ENCODE results near the gene MTRFR. TPM values are rescaled to one million over a fixed set of nuclear protein-coding genes. Genes with fewer than 3 reads are reported as not detected.
A peak's percentile ranks its signal among the peaks of the same experiment; 100 is the strongest.
"Not testable (repeated sequence)": the region's sequence is repeated elsewhere in the genome, so short reads cannot be mapped to it uniquely, and the experiment has no call there.

MTRFR gene
- 10.3 TPM for total RNA-seq

DNA sequence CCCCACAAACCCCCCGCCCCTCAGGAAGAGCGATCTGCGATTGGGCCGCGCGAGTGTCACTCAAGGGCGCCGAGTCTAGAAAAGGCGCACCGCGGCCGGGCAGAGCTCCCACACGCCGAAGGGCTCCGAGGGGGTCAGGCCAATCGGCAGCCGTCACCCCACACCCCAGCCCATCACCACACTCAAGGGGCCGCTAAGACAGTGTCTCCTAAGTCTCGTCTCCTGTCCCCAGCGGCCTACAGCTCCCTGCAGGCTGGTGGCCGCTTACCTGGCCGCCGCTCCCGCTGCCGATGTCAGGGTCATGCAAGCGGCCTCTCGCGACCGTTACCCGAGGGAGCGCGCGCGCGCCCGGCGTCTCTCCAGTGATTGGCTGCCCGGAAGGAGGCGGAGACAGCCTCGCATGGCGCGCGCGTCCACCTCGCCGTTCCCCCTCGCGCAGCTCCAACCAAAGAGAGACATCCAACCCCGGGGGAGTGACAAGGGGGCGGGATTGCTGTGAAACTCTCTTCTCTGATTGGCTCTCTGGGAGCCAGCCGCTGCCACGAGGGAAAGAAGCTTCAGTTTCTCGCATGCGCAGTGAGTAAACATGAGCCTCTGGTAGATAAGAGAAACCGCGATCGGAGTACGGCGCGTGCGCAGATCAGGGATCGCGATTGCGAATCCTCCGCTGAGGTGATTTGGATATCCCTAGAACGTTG lies at the start of gene MTRFR, which contains the start of gene MPHOSPH9:
TSS of gene MTRFR (plus strand) at position 630 of the 698 bp plus-strand sequence. CDS start 20,239 bp downstream, outside the sequence.
TSS of gene MPHOSPH9 (minus strand) at position 335 of the 698 bp plus-strand sequence. CDS start 2,777 bp downstream, outside the sequence.
- intact Hi-C loops (cut with DNase I), result no loop called here
- ATAC-seq, result peak; percentile 99
- peak; percentile 98 for DNase-seq (ENCODE audit: low spot score)

DNA sequence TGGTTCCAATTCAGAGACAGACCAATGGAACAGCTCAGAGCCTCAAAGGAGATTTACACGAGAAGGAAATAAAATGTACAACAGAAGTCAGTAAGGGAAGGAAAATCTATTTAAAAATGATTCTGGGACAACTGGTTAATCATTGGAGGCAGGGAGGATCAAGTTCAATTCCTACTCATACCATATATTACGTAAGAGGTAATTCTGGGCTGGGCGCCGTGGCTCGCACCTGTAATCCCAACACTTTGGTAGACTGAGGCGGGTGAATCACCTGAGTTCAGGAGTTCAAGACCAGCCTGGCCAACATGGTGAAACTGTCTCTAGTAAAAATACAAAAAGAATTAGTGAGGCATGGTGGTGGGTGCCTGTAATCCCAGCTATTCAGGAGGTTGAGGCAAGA lies 45.6 kb upstream of the MTRFR start:
- no peak for DNase-seq (ENCODE audit: low spot score)
- intact Hi-C loops (cut with DNase I), result no loop called here
- no peak for ATAC-seq

DNA sequence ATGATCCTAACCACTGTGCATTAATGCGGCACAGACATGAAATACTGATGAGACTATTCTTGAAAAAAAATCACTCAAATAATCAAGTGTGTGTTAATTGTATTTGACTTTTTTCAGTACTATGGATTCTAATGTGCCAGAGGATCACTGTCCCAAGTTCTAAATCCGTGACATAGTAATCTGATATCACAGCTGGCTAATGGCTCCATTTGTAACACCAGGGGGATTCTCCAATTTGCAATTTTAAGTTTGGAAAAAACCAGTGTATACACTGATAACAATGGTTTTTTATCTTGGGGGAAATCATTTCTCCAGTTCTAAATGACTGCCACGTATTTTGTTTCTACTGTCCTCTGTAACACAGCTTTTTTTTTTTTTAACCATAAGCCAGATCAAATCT lies 33.3 kb upstream of the MTRFR start:
- no peak for DNase-seq (ENCODE audit: low spot score)
- intact Hi-C loops (cut with DNase I), result no loop called here
- ATAC-seq, result no peak

DNA sequence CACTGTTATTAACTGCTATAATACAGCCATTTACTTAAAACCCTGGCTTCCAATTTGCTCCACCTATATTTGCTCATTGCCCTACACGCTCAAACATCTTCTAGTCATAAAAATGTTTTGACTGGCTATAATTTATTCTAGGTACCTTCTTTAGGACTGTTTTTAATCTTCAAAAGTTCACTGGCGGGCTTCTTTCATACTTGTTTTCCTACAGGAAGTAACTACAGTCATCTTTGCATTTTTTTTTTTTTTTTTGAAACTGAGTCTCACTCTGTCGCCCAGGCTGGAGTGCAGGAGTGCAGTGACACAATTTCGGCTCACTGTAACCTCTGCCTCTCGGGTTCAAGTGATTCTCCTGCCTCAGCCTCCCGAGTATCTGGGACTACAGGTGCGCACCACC lies 32.8 kb upstream of the MTRFR start:
- ATAC-seq (no peak), DNase-seq (ENCODE audit: low spot score) (no peak)
- intact Hi-C loops (cut with DNase I), result no loop called here

DNA sequence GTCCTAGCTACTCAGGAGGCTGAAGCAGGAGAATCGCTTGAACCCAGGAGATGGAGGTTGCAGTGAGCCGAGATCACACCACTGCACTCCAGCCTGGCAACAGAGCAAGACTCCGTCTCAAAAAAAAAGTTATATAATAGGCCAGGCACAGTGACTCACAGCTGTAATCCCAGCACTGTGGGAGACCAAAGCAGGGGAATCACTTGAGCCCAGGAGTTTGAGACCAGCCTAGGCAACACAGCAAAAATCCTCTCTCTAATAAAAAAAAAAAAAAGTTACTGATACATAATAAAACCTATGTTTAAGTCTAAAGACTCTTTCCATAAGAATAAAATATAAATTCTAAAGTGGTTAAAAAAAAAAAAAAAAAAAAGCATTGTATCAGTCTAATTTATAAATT lies 26.4 kb upstream of the MTRFR start:
- intact Hi-C loops (cut with DNase I); ATAC-seq; DNase-seq (ENCODE audit: low spot score): not testable (repeated sequence)

DNA sequence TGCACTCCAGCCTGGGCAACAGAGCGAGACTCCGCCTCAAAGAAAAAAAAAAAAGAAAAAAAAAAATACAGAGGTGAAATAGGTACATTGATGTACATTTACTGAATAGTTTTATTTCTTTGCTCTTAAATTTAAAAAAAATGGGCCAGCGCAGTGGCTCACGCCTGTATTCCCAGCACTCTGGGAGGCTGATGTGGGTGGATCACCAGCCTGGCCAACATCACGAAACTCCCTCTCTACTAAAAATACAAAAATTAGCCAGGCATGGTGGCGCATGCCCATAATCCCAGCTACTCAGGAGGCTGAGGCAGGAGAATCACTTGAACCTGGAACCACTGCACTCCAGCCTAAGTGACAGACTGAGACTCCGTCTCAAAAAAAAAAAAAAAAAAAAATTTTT lies 25.4 kb upstream of the MTRFR start:
- intact Hi-C loops (cut with DNase I); ATAC-seq; DNase-seq (ENCODE audit: low spot score): not testable (repeated sequence)

DNA sequence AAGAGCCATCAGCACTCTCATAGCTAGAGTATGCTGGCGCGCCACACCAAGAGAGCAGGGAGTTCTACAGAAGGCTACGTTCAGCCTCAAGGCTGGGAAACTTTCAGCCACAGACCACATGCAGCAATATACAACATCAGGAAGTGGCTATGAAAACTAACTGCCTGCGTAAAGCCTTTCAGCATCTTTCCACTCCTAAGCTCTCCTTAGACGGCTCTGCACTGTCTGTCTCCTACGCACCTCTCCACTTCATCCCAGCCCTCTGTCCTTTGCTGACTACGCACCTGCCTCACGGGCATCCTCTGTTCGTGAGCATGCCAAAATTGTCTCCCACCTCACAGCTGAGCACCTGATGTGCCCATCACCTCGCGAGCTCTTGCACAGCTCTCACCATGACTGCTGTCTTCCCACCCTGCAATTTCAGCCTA lies 10.0 kb upstream of the MTRFR start:
- no peak for ATAC-seq
- intact Hi-C loops (cut with DNase I), result no loop called here
- no peak for DNase-seq (ENCODE audit: low spot score)

DNA sequence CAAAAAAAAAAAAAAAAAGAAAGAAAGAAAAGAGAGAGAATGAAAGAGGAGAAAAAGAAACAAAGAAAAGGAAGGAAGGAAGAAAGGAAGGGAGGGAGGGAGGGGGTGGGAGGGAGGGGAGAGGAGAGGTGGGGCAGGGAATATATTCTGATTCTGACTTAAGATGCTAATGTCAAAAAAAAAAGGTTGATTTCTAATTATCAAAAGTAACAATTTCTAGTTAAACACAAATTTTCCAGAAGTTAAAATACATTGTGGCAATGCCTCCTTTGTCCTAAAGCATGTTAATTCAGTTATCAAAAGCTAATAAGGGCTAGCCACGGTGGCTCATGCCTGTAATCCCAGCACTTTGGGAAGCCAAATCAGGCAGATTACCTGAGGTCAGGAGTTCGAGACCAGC lies 7.8 kb upstream of the MTRFR start:
- ATAC-seq, result no peak
- intact Hi-C loops (cut with DNase I), result no loop called here
- no peak for DNase-seq (ENCODE audit: low spot score)

DNA sequence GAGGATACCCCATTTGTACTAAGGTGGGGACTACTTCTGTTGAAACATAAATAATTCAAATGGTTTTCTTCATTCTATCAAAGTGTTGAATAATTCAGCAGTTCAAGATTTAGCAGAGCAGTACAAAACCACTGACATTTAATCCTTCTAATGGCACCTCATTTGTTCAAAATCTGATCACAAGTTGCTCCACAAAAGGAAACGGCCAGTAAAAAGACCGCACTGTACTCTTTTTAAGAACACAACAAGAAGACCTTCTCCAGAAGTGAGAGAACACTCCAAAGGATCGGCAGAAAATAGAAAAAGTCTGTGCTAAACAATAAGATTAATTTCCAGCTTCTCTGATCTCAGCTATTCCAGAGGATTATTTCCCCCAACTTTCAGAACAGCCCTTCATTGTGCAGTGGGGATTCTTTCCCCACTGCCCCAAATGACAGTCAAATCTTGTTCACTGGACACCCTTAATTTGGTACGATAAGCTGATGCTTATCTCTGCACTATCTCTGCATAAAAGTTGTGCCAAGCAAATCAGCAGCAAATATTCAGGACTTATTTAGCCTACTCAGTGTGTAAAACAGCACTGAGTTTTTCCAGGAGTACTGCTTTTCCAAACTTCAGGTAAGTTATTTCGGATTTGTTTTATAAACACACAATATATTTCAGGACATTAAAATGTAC lies 5.5 kb upstream of the MTRFR start:
- no peak for DNase-seq (ENCODE audit: low spot score)
- no peak for ATAC-seq
- intact Hi-C loops (cut with DNase I), result no loop called here

DNA sequence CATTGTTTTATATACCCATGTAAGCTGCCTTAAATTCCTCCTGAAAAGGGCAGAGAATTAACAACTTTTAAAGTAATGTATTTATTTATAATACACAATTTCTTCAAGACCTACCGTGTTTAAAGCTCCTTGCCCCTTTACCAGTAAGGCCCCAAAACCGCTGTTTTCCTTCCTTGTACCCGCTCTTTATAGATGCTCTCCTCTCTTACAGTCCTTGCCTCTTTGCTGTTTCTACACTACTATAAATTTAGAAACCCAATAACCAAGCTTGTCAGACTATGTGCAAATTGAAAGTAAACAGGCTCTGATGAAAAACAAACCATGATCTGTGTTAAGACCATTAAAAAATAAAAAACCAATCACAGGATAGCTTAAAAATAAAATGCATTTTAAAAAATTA lies 4.2 kb upstream of the MTRFR start:
- ATAC-seq (no peak), DNase-seq (ENCODE audit: low spot score) (no peak)
- intact Hi-C loops (cut with DNase I), result no loop called here

DNA sequence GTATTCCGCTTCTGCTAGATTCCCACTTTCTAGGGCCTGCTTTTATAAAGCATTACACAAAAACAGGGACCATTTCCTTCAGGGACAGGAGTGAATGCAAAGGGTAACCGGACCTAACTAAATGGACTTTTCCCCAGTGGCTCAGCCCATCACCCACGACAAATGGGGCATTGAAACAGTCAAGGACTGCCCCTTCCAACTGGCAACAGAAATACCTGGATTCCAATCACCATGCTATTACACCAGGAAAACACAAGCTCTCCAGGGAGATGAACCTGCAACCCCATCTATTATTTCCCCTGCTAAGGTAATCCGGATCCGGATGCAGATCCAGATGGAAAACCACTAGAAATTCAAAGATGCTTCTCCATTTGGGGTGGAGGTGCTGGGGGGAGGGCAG lies 1.3 kb upstream of the MTRFR start:
- intact Hi-C loops (cut with DNase I), result no loop called here
- no peak for ATAC-seq
- DNase-seq (ENCODE audit: low spot score), result no peak

DNA sequence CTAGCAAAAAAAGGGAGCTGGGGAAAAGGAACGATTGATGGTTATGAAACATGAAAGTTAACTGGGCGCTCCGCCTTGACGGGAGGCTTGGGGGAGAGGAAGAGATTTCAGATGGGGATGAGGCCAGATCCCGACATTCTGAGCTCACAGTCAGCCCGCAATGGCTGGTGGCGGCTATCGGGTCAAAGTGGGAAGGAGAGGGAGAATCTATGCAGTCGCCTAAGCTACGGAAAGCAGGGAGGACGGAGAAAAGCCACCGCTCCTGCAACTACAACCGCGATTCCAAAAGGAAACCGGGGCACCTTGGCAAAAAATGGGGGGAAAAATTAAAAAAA lies 797 bp upstream of the MTRFR start:
- intact Hi-C loops (cut with DNase I), result no loop called here
- ATAC-seq (peak; percentile 6), DNase-seq (ENCODE audit: low spot score) (no peak)

DNA sequence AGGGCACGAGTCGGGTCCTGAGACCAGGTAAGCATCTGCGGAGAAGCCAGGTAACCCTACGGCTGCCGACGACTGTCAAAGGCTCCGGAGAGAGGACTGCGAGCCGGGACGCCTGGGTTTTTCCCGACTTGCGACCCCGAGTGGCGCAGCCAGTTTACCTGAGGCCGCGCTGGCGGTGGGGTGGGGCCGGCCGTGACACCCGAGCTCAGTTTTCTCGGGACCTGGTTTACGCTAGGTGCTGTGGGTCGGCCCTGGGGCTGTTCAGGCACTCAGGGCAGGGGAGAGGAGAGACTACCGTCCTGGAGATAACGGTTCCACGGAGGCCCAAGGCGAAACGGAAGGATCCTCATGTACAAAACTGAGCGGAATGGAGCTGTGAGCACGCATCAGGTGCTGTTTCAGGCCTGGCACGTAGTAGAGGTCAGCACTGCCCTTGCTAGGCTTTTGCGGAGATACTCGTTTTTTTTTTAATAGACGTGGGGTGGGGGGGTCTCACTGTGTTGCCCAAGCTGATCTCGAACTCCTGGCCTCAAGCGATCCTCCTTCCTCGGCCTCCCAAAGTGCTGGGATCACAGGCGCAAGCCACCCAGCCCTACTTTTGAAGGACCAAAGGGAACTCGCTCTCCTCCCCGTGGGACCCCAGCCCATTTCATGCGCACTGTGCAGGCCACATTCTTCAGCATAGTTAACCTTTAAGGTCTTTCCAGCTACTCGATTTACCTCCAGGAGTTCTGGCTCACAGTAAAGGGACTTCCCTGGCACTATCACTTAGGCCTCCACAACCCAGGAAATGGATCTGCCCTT lies 471 bp downstream of the MTRFR start:
- peak; percentile 4 for ATAC-seq
- intact Hi-C loops (cut with DNase I), result no loop called here
- no peak for DNase-seq (ENCODE audit: low spot score)

DNA sequence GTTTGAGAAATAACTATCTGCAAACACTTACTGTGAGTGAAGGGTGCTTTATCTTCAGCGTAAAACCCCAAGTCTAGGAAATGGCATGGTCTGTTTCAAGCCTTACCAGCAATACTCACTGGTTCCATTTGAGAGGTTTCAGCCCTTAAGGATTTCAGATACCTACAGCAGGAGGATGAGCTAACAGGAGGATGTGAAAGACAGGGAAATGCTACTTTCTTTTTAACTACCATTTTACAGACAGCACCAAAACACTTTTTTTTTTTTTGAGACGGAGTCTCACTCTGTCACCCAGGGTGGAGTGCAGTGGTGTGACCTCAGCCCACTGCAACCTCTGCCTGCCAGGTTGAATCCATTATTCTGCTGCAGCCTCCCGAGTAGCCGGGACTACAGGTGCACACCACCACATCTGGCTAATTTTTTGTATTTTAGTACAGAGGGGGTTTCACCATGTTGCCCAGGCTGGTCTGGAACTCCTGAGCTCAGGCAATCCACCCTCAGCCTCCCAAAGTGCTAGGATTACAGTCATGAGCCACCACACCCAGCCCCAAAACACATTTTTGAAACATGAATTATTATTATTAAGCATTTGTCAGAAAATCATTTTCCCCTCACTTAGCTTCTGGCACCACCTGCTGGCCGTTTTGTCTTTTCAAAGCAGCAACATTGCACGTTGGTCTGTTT lies 4.6 kb downstream of the MTRFR start:
- ATAC-seq, result no peak
- intact Hi-C loops (cut with DNase I), result no loop called here
- DNase-seq (ENCODE audit: low spot score), result peak; percentile 89

DNA sequence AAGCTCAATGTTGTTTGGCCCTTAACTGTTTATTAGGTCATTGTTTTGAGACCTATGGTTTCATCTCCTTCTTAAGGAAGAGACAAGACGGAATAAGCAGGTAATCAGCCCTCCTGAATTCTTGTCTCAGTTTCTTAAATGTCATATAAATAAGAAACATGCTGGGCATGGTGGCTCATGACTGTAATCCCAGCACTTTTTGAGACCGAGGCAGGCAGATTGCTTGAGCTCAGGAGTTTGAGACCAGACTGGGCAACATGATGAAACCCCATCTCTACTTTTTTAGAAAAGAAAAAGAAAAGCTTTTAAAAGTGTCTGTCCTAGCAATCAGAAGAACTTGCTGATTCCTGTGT lies 5.1 kb downstream of the MTRFR start:
- intact Hi-C loops (cut with DNase I), result no loop called here
- DNase-seq (ENCODE audit: low spot score) (no peak), ATAC-seq (no peak)

DNA sequence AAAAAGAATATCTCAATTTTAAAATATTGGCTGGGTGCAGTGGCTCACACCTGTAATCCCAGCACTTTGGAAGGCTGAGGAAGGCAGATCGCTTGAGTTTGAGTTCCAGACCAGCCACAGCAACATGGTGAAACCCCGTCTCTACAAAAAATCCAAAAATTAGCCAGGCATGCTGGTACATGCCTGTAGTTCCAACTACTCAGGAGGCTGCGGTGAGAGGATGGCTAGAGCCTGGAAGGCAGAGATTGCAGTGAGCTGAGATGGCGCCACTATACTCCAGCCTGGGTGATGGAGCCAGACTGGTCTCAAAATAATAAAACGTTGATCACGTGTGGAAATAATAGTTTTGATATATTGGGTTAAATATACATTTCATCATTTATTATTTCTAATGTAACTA lies 5.7 kb downstream of the MTRFR start:
- ATAC-seq (no peak), DNase-seq (ENCODE audit: low spot score) (no peak)
- intact Hi-C loops (cut with DNase I), result no loop called here

DNA sequence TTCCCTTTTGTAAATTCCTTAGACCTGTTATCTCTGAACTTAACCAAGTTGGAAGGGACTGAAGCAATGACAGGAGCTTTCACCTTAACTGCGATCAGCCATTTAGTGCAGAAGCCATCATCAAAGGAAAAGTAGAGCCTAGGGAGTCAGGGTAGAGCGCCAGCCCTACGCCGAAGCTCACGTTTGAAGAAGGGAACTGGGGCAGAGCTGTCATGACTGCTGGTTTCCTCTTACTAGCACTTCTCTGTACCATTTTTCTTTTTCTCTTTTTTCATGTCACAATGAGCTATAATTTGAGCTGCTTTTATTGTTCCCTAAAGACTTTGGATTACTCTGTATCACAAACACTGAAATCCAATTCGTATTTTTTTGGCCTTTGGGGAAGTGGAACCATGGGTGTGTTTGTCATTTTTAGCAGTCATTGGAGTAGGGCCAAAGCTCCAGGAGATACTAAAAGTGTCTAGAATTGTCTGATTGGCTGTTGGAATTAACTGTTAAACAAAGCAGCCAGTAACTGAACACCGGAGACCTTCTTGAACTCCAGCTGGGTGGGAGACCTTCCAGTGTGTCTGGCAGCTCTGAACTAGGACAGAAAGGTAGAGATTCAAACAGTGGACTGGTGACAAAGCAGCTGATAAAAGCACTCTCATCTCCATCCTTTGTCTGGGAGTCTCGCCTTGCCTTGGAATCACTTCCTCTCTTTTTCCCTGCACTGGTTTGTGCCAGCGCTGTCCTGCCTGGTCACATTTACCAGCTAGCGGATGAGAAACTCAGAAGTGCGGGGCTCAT lies 9.1 kb downstream of the MTRFR start:
- DNase-seq (ENCODE audit: low spot score), result no peak
- ATAC-seq, result peak; percentile 44
- intact Hi-C loops (cut with DNase I), result no loop called here

DNA sequence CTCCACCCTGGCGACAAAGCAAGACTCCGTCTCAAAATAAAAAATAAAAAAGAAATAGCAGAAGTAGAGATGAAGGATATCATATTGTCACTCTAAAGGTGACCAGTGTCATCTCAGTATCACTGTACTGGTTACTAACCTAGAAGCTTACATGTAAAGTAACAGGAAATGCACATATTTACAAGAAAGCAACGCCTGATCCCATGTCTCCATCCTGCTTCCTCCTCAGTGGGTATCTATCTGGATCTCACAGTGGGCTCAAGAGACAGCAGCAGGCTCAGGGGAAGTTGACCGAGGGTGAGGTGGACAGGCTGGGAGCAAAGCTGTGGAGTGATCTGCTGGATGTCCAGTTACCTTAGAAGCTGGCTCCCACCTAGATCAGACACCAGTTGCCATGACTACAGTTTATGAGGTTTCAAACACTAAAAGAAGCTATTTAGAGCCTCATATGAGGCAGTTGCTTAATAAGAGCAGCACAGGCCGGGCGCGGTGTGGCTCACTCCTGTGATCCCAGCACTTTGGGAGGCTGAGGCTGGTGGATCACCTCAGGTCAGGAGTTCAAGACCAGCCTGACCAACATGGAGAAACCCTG lies 10.5 kb downstream of the MTRFR start:
- intact Hi-C loops (cut with DNase I), result no loop called here
- ATAC-seq (no peak), DNase-seq (ENCODE audit: low spot score) (no peak)
